ENCODE measurements around the gene TFF1.

GRCh38 chr21:42364304-42364865, 1.9 kb downstream of the TFF1 start:
- no peak for TF ChIP-seq CTCF (conservative IDR thresholded peaks at IDR 0.05; ENCODE audit: low read length)
- no peak for TF ChIP-seq EZH2phosphoT487 (IDR thresholded peaks at IDR 0.05; ENCODE audit: borderline replicate concordance)

All from Loucy (cell line).